GM08714 (cell line): Measurements from ENCODE around the gene OGFR.
"Not testable (repeated sequence)": the region's sequence is repeated elsewhere in the genome, so short reads cannot be mapped to it uniquely, and the experiment has no call there.

Experiments used
- H3K4me3 ChIP-seq: fragments of 200-500 bp; sonication (Bioruptor generic); 2 replicates; pipeline ENCODE4 v1.5.1; 2014; ENCODE audit warnings: mild to moderate bottlenecking, low read length, inconsistent platforms
- ZNF274 ChIP-seq: IDR thresholded peaks from 2 replicates; pipeline ENCODE4 v1.6.1; 2012; ENCODE audit warnings: mild to moderate bottlenecking, low read depth, low read length

OGFR gene

DNA sequence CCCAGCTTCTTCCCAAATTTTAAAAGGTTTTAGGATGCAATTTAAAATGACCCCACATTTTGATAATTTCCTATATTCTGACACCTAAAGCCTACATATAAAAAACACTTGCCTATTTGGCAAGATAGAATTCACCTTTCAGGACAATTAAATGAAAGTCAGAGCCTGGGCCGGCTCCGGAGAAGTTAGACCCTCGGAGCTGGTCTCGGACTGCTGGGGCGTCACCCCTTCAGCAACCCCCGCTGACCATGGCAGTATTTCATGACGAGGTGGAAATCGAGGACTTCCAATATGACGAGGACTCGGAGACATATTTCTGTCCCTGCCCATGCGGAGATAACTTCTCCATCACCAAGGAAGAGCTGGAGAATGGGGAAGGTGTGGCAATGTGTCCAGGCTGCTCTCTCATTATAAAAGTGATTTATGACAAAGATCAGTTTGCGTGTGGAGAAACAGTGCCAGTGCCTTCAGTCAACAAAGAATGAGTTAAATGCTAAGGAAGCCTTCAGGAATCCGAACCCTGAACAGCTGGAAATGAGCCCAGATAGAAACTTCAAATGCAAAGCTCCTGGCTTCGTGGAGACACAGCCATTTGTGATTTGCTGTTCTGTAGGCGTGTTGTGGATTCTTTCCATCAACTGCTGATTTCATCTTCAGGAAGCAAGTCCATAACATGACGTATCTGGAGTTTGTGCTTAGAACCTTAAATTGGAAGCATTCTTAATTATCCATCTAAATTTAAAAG lies 41.0 kb downstream of the OGFR start:
- TF ChIP-seq ZNF274, result no peak
- H3K4me3 ChIP-seq, result no peak overlapping the region

- no peak overlapping the region for H3K4me3 ChIP-seq
- no peak for TF ChIP-seq ZNF274
Measured at GRCh38 chr20:62846166-62846890, 41.7 kb downstream of the OGFR start.

GRCh38 chr20:62848917-62849316 lies 44.3 kb downstream of the OGFR start:
- H3K4me3 ChIP-seq, result not testable (repeated sequence)

DNA sequence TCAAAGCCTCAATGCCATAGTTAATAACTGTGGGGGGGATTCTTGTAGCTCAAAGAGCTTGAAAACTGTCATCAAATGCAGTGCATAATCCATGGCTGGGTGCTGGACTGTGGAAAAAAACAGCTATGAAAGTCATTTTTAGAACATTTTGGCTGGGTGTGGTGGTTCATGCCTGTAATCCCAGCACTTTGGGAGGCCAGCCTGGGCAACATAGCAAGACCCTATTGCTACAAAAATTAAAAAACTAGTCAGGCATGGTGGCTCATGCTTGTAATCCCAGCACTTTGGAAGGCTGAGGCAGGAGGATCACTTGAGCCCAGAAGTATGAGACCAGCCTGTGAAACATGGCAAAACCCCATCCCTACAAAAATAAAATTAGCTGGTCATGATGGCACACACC lies 44.8 kb downstream of the OGFR start:
- TF ChIP-seq ZNF274, result no peak
- no peak overlapping the region for H3K4me3 ChIP-seq

- TF ChIP-seq ZNF274, result no peak
- H3K4me3 ChIP-seq, result no peak overlapping the region
Measured at GRCh38 chr20:62850333-62850974, 45.8 kb downstream of the OGFR start.

DNA sequence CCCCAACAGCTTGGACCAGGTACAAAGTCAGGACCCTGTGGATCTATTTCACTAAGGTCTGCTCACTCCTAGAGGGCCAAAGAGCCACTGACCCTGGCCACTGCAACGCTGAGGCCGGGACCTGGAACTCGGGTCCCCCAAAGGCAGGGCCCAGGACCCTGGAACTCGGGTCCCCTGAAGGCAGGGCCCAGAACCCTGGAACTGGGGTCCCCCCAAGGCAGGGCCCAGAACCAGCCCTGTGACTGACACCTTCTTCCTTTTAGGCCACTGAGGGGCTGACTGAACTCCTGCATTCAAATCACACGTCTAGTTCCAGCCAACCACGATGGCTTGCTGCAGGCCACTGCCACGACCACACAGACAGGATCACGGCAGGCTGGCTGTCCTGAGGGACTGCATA lies 47.6 kb downstream of the OGFR start:
- H3K4me3 ChIP-seq, result no peak overlapping the region
- no peak for TF ChIP-seq ZNF274

- no peak for TF ChIP-seq ZNF274
- no peak overlapping the region for H3K4me3 ChIP-seq
Measured at GRCh38 chr20:62852841-62853240, 48.2 kb downstream of the OGFR start.

DNA sequence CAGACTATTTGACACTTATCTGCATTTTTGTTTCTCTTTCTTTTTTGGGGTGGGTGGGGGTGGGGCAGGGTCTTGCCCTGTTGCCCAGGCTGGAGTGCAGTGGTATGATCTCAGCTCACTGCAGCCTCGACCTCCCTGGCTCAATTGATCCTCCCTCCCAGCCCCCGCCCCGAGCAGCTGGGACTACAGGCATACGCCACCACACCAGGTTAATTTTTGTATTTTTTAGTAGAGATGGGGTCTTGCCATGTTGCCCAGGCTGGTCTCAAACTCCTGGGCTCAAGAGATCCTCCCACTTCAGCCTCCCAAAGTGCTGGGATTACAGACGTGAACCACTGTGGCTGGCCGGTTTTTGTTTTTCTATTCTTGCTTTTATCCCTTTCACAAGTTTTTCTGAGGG lies 48.7 kb downstream of the OGFR start:
- H3K4me3 ChIP-seq, result not testable (repeated sequence)

DNA sequence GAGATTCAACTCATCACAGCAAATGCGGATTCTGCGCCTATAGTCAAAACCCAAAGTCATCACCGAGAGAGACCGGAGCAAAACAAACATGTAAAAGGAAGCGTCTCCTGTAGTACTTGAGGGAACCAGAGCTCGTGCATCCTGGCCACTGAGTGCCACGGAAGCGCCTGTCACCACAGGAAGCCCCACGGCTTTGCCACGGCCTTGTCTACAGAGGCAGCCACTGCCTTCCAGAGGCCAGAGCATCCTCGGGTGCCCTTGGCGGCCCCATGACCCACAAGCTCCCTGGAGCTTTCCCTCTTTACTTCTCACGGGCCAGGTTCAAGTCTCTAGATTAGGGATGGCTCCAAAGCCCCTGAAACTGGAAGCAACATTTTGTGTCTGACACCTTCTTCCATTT lies 49.5 kb downstream of the OGFR start:
- TF ChIP-seq ZNF274, result no peak
- no peak overlapping the region for H3K4me3 ChIP-seq

DNA sequence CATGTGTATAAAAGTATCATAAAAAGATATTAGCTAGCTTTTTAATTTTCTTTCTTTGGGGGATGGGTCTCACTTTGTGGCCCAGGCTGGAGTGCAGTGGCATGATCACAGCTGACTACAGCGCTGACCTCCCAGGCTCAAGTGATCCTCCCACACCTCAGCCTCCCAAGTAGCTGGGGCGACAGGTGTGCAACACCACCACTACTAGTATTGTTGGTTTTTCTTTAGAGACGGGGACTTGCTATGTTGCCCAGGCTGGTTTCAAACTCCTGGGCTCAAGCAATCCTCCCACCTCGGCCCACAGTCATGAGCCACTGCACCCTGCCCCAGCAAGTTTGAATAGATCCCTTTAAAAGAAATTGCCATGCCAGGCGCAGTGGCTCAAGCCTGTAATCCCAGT lies 50.5 kb downstream of the OGFR start:
- H3K4me3 ChIP-seq, result no peak overlapping the region
- no peak for TF ChIP-seq ZNF274

- H3K4me3 ChIP-seq, result no peak overlapping the region
- TF ChIP-seq ZNF274, result no peak
Measured at GRCh38 chr20:62856931-62857619, 52.4 kb downstream of the OGFR start.

DNA sequence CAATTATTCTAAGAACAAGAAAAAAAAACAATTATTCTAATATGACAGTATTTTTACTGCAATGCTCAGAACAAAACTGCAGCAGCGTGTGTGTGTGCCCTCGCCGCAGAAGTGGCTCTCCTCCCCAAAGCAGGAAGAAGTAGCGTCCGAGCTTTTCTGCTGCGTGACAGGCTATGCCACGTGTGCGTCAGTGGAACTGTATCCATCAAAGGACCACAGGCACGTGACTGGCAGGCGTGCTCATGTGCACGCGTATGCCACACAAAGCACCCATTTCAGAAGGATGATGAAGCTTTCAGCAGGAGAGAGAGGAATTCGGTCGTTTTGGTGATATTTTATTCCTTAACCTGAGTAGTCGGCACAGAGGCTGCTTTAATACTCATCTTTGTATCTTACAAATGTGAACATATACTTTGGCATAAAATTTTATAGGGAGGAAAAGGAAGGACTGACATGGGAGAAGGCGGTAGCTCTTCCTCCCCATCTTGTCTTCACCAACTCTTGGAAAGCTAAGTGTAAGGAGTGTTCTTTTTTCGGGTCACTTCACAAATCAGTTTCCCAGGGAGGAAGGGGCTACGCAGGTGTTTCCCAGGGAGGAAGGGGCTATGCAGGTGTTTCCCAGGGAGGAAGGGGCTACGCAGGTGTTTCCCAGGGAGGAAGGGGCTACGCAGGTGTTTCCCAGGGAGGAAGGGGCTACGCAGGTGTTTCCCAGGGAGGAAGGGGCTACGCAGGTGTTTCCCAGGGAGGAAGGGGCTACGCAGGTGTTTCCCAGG lies 53.6 kb downstream of the OGFR start:
- TF ChIP-seq ZNF274, result no peak
- H3K4me3 ChIP-seq, result no peak overlapping the region; the same call in 1 of the 2 replicates

GRCh38 chr20:62859721-62860120 lies 55.1 kb downstream of the OGFR start:
- TF ChIP-seq ZNF274, result no peak
- peak overlapping the region; percentile 70; the same call in 1 of the 2 replicates for H3K4me3 ChIP-seq

DNA sequence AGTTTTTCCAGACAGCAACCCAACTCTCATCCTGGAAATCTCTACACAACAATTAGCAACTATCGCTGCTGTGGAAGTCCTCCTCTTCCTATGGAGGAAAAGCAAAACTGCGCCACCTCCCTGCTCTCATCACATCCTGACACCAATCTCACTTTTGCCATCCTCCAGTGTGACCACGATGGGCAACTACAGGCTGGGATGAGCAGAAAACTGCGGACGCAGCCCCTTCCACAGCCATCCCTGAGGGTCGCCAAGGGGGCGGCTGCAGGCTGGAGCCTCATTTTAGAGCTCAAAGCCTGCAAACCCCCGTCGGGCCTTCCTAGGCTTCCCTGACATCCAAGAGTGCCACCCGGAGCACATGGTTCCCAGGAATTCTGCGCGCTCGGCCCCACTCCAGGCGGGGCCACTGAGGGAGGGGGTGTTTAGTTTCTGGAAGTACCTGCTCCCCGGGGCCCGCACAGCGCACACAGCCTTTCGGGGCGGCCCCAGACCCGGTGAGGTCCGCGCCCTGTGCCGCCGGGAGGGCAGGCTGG lies 55.8 kb downstream of the OGFR start:
- H3K4me3 ChIP-seq, result peak overlapping the region; percentile 70
- no peak for TF ChIP-seq ZNF274
